HUES6 (cell line): ENCODE data around the gene DNAH9.

Experiments
- H3K27ac ChIP-seq: 2 replicates; pipeline ENCODE4 v1.7.0; 2013; ENCODE audit warnings: low read depth, mild to moderate bottlenecking, low read length, inconsistent platforms
- H3K27me3 ChIP-seq: 2 replicates; pipeline ENCODE4 v1.6.1; 2013; ENCODE audit warnings: low read length; ENCODE audit not compliant: control insufficient read depth, insufficient read depth
- H3K36me3 ChIP-seq: 2 replicates; pipeline ENCODE4 v1.6.1; 2013; ENCODE audit warnings: low read length; ENCODE audit not compliant: control insufficient read depth, insufficient read depth
- H3K4me1 ChIP-seq: 2 replicates; pipeline ENCODE4 v1.6.1; 2013; ENCODE audit warnings: low read length; ENCODE audit not compliant: control insufficient read depth, insufficient read depth
- H3K4me3 ChIP-seq: 2 replicates; pipeline ENCODE4 v1.5.1; 2013; ENCODE audit warnings: low read depth, low read length
- H3K9ac ChIP-seq: one replicate; pipeline ENCODE4 v1.6.1; 2013; ENCODE audit warnings: mild to moderate bottlenecking, low read length
- H3K9me3 ChIP-seq: 2 replicates; pipeline ENCODE4 v1.6.1; 2013; ENCODE audit warnings: low read depth, low read length; ENCODE audit not compliant: control insufficient read depth, insufficient read depth

DNAH9 gene

GRCh38 chr17:11805952-11806351, 207.7 kb downstream of the DNAH9 start:
- Histone ChIP-seq H3K4me3 (no peak overlapping the region), H3K9me3 (no peaks in the 10 kb centered on the region), H3K4me1 (no peaks in the 10 kb centered on the region), H3K27me3 (no peaks in the 10 kb centered on the region), H3K9ac (no peak overlapping the region), H3K36me3 (no peaks in the 10 kb centered on the region), H3K27ac (no peak overlapping the region)

DNA sequence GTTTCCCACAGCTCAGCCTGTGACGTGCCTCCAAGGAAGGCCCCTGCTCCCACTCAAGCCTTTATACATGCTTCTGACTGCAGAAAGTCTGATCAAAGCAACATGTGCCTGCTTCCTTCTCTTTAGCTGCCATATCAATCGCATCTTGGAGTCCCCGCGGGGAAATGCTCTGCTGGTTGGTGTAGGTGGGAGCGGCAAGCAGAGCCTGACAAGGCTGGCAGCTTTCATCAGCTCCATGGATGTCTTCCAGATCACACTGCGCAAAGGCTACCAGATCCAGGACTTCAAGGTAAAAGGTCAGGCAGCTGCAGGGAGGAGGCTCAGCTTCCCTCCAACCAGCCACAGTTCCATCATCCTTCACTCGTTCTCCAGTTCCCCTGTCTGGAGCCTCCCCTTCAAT, 209.3 kb downstream of the DNAH9 start:
- Histone ChIP-seq H3K4me1 (no peaks in the 10 kb centered on the region), H3K9me3 (no peaks in the 10 kb centered on the region), H3K27ac (no peak overlapping the region), H3K27me3 (no peaks in the 10 kb centered on the region), H3K36me3 (no peaks in the 10 kb centered on the region), H3K4me3 (no peak overlapping the region), H3K9ac (no peak overlapping the region)

GRCh38 chr17:11813278-11813677, 215.0 kb downstream of the DNAH9 start:
- H3K36me3 ChIP-seq, result no peaks in the 10 kb centered on the region
- no peaks in the 10 kb centered on the region for H3K4me1 ChIP-seq
- H3K27me3 ChIP-seq, result no peaks in the 10 kb centered on the region
- H3K4me3 ChIP-seq, result no peak overlapping the region
- no peaks in the 10 kb centered on the region for H3K9me3 ChIP-seq
- no peak overlapping the region for H3K27ac ChIP-seq
- H3K9ac ChIP-seq, result no peak overlapping the region

DNA sequence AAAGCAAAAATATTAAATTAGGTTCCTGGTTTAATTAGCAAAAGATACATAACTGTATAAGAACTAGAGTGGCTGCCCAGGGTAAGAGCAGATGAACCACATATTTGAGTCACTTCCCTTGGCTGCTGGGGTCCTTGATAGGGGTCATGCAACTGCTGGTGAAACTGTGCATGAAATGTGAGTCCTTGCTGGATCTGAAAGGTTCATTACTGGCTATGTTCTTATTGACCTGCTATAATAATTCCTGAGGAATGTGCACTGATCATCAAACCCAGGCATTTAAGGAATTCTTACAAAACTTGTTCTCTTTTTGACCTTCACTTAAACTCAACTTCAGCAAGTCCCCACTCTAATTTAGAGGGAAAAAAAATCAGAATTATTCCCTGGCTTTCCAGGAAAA, 215.6 kb downstream of the DNAH9 start:
- Histone ChIP-seq H3K4me3 (no peak overlapping the region), H3K36me3 (no peaks in the 10 kb centered on the region), H3K4me1 (no peaks in the 10 kb centered on the region), H3K27ac (no peak overlapping the region), H3K27me3 (no peaks in the 10 kb centered on the region), H3K9me3 (no peaks in the 10 kb centered on the region), H3K9ac (no peak overlapping the region)

DNA sequence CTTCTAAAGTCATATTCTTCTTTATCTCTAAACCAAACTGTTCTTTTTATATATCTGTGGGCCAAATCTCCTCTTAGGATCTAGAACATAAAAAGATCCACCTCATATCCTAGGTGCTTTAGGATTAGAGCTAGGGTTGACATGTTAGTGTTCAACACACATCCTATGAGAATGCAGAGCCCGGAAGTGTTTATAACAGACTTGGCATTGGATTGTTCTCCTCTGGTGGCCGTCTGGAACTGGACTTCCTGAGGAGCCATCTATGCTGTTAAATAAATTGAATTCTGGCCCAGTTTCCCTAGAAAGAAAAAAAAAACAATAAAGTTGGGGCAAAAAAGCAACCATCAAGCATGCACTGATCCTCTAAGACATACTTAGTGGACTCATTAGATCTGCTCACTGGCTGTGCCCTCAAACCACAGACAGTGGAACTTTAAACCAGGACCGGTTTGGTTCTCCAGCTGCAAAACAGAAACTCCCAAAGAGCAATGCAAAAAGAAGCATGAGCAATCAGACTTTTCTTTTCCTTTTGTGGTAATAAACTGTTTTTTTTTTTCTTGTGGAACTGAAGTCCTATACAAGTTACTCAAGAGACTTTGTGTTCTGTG, 216.5 kb downstream of the DNAH9 start:
- H3K9ac ChIP-seq, result no peak overlapping the region

DNA sequence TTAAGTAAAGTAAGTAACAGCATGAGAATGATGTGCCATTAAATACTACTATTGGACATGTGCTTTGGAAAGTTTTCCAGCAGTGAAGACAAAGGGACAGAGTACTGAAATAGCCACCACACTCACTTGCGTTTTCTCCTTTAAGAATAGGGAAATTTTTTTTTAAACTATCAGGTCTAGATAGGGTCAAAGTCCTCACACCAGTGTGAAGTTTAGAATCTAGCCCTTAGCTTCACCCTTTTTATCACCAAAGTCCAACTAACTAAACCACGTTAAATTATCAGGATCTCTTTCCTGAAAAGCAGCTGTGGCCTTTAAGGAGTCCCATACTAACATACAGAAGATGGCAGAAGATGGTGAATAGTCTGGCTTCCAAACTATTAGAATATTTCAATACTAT, 218.1 kb downstream of the DNAH9 start:
- H3K9ac ChIP-seq, result no peak overlapping the region
- no peaks in the 10 kb centered on the region for H3K27me3 ChIP-seq
- no peaks in the 10 kb centered on the region for H3K9me3 ChIP-seq
- H3K36me3 ChIP-seq, result no peaks in the 10 kb centered on the region
- no peak overlapping the region for H3K4me3 ChIP-seq
- no peaks in the 10 kb centered on the region for H3K4me1 ChIP-seq
- H3K27ac ChIP-seq, result no peak overlapping the region

More for the DNA sequence above, 216.5 kb downstream of the DNAH9 start:
- Histone ChIP-seq H3K36me3 (no peaks in the 10 kb centered on the region), H3K4me1 (no peaks in the 10 kb centered on the region), H3K4me3 (no peak overlapping the region), H3K27me3 (no peaks in the 10 kb centered on the region), H3K9me3 (no peaks in the 10 kb centered on the region), H3K27ac (no peak overlapping the region)

DNA sequence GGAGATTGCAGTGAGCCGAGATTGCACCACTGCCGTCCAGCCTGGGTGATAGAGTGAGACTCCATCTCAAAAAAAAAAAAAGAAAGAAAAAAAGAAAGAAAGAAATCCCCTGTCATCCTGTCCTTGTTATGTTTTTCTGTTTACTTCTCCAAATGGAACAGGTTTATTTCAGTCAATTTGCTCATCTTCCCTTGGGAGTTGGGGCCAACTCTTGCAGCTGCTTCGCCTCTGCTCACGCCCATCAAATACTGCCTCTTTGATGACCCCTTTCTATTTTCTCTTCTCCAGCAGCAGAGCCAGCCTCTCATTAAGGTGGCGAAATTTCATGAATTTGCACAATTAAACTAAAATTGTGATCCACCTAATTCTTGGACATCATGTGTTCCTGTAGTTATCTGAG, 225.6 kb downstream of the DNAH9 start:
- Histone ChIP-seq H3K4me3 (no peak overlapping the region), H3K4me1 (peaks cover 5% of the 10 kb centered on the region; the same call in 1 of the 2 replicates), H3K36me3 (no peaks in the 10 kb centered on the region), H3K27me3 (no peaks in the 10 kb centered on the region), H3K9ac (no peak overlapping the region), H3K27ac (no peak overlapping the region), H3K9me3 (peaks cover 2% of the 10 kb centered on the region; the same call in 1 of the 2 replicates)

GRCh38 chr17:11825572-11826209, 227.4 kb downstream of the DNAH9 start:
- H3K9ac ChIP-seq, result no peak overlapping the region
- H3K9me3 ChIP-seq, result peaks cover 2% of the 10 kb centered on the region; the same call in 1 of the 2 replicates
- no peak overlapping the region for H3K27ac ChIP-seq
- H3K4me3 ChIP-seq, result no peak overlapping the region
- peaks cover 5% of the 10 kb centered on the region; the same call in 1 of the 2 replicates for H3K4me1 ChIP-seq
- H3K27me3 ChIP-seq, result no peaks in the 10 kb centered on the region
- no peaks in the 10 kb centered on the region for H3K36me3 ChIP-seq

GRCh38 chr17:11832401-11833137, 234.3 kb downstream of the DNAH9 start:
- Histone ChIP-seq H3K9me3 (no peaks in the 10 kb centered on the region), H3K36me3 (no peaks in the 10 kb centered on the region), H3K9ac (no peak overlapping the region), H3K4me3 (no peak overlapping the region), H3K27ac (no peak overlapping the region), H3K27me3 (no peaks in the 10 kb centered on the region), H3K4me1 (no peaks in the 10 kb centered on the region)

DNA sequence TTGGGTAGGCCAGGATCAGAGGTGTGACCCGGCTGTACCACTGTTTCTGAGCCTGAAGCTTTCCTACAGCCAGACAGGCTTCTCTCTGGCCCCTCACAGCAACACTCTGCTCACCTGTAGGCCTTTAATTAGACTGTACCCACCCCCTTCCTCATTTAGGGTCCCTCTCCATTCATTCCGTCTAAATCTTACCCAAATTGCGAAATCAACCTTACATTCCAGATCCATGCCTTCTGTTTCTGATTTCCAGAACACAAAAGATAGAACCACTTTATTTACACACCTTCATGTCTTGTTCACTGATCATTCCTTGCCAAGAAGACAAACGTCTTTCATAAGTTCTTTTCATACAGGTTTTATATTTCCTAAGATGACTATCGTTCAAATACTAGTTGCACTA, 238.2 kb downstream of the DNAH9 start:
- no peak overlapping the region for H3K9ac ChIP-seq
- no peak overlapping the region for H3K4me3 ChIP-seq
- no peaks in the 10 kb centered on the region for H3K9me3 ChIP-seq
- H3K36me3 ChIP-seq, result no peaks in the 10 kb centered on the region
- no peaks in the 10 kb centered on the region for H3K4me1 ChIP-seq
- no peak overlapping the region for H3K27ac ChIP-seq
- no peaks in the 10 kb centered on the region for H3K27me3 ChIP-seq

DNA sequence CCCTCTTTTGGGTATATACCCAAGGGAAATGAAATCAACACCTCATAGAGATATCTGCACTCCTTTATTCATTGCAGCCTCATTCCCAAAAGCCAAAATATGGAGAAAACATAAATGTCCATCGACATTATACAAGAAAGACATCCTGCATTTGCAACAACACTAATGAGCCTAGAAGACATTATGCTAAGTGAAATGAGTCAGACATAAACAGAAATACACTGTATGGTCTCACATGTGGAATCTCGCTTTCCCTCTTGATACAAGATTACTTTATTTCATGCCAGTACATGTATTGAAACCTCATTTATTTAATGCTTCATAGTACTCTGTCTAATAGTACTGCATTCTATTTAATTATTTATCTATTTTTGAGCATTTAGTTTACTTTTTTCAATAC, 241.8 kb downstream of the DNAH9 start:
- Histone ChIP-seq H3K9ac (no peak overlapping the region), H3K9me3 (no peaks in the 10 kb centered on the region), H3K36me3 (no peaks in the 10 kb centered on the region), H3K4me1 (no peaks in the 10 kb centered on the region), H3K4me3 (no peak overlapping the region), H3K27ac (no peak overlapping the region), H3K27me3 (no peaks in the 10 kb centered on the region)
